SKM-1 treated with dmso at 0.1 percent for 144 hours (cell line): ENCODE measurements around the gene BTNL9.
"Not testable (repeated sequence)": the region's sequence is repeated elsewhere in the genome, so short reads cannot be mapped to it uniquely, and the experiment has no call there.

Source experiments
- DNase-seq: peaks from one replicate; lab custom pipeline; 2025; ENCODE audit not compliant: unreplicated experiment; lab: John Stamatoyannopoulos, UW

Gene BTNL9

DNA sequence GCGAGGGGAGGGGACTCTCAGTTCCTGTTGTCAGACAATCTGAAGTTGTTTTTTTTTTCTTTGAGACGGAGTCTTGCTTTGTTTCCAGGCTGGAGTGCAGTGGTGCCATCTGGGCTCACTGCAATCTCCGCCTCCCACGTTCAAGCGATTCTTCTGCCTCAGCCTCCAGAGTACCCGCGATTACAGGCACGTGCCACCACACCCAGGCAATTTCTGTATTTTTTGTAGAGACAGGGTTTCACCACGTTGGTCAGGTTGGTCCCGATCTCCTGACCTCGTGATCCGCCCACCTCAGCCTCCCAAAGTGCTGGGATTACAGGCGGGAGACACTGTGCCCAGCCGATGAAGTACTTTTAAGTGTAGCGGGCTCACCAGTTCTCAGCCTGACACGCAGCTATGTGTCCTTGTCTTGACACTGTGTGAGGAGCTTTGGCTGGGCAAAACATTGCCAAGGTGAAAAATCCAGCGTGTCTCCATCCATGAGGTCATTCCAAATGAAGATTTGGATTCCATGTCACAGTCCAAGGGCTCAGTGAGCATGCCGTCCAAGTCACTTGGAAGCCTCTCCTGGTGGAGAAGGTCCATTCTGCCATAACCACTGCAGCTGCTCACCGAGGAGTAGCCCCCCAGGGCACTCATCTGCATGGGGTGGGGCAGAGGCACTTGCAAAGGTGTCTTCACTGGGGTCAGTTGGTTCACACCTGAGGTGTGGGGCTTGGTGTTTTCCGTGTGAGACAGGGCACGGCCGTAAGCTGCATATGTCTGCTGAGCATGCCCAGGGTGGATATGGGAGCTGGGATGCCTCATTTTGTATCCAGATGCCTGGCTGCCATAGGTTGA, 58.9 kb downstream of the BTNL9 start:
- DNase-seq = no peak

DNA sequence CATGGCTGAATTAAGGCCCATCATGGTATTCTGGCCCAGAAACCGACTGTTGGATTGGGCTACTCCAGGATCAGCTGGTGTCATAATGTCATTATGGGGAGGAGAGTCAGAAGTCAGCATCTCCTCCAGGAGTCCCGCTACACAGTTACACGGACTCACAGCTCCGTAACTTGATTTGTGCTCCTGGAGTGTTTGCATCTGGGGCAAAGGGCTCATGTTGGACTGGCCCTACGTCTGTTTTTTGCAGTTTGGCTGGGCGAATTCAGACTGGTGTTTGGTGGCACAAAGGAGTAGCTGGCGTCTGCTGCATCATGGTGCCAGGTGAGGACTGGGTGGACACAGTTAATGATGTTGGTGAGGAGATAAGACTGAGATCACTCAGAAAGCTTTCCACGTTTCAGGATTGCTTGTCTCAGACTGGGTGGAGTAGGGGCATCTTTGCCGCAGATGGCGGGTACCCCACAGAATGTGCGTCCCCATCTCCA, 59.6 kb downstream of the BTNL9 start:
- no peak for DNase-seq

DNA sequence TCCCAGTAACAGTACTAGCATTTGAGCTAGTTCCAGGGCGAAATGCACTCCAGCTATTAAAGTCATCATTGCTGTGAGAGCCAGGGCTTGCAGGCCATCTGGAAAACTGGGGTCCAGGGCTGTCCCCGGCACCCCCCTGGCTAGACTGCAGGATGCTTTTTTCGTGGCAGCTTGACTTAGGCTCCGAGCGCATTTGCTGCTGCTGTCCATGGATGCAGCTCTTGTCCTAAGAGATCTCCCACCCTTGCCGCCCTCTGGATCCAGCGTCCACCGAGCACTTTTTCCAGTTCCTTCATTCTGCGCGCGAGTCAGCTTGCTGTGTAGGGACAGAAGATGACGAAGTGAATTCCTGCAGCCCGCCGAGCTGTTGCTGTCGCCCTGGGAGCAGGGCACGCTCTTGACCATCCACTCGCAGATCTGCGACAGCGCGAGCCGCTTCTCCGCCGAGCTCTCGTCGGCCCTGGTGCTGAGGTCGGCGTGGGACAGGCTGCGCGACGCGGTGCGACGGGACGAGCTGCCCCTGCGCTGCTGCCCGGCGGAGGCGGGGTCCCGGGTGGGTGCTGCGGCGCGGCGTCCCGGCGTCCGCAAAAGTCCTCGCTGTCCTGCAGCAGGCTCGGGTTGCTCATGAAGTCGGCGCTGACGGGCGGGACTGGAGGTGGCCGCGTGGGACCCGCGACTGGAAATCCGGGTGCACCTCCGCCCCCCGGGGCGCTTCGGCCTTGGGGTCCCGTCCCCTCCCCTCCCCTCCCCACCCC, 60.2 kb downstream of the BTNL9 start:
- DNase-seq = no peak

DNA sequence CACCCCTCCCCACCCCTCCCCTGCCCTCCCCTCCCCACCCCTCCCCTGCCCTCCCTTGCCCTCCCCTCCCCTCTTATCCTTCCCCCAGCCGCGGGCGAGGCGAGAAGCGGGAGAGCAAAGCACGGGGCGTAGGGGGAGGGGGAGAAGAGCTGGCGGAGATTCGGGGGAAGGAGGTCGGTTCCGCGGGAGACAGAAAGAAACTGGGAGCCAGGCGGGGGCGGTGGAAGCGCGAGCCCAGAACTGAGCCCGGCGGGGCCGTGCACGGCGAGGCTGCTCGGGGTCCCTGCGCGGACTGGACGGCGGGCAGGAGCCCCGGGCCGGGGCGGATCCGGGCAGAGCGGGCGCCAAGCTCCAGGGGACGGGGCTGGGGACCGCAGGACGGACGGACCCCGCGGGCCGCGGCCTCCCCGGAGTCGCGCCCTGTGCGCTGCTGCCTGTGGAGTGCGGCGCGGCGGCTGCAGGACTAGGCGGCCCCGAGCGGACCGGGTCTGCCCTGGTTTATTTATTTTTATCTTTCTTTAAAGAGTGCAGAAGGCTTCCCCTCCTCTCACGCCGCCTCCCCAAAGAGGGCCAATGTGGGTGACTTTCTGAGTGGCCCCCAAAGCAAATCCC, 61.1 kb downstream of the BTNL9 start:
- DNase-seq = not testable (repeated sequence)

DNA sequence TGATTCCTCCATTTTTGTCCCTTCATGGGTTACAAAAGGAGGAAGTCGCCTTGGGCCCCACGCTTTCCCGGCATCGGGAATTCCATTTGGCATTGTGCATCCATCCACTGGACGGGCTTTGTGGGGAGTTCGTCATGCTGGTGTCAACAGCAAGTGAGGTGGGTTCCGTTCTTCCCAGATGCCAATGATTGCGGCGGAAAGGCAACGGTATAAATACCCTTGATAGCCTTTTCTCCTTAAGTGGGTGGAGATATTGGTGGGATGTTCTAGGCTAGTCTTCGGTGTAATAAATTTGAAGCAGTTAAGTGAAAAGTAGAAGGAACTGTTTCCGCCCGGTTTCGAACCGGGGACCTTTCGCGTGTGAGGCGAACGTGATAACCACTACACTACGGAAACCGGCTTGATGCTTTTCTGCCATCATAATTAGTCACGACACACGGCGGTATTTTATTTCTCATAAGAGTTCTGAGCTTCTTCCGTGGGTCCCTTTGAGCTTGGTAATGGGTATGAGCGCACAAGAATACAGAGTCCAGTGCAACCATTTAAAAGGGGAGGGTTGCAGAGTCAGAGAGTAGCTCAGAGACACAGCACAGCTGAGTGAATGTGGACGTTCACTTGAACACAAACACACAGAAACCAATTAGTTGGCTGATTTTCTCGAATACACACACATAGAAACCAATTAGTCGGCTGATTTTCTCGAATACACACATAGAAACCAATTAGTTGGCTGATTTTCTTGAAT, 62.0 kb downstream of the BTNL9 start:
- not testable (repeated sequence) for DNase-seq

DNA sequence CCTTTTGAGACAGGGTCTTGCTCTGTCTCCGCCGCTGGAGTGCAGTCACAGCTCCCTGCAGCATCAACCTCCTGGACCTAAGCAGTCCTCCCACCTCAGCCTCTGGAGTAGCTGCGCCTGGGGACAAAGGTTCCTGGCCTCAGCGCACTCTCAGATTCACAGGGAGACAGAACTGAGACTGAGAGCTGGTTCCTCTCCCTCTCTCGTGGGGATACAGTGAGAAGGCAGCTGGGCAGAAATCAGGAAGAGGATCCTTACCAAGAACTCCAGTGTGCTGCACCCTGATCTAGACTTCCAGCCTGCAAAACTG, 64.1 kb downstream of the BTNL9 start:
- not testable (repeated sequence) for DNase-seq

DNA sequence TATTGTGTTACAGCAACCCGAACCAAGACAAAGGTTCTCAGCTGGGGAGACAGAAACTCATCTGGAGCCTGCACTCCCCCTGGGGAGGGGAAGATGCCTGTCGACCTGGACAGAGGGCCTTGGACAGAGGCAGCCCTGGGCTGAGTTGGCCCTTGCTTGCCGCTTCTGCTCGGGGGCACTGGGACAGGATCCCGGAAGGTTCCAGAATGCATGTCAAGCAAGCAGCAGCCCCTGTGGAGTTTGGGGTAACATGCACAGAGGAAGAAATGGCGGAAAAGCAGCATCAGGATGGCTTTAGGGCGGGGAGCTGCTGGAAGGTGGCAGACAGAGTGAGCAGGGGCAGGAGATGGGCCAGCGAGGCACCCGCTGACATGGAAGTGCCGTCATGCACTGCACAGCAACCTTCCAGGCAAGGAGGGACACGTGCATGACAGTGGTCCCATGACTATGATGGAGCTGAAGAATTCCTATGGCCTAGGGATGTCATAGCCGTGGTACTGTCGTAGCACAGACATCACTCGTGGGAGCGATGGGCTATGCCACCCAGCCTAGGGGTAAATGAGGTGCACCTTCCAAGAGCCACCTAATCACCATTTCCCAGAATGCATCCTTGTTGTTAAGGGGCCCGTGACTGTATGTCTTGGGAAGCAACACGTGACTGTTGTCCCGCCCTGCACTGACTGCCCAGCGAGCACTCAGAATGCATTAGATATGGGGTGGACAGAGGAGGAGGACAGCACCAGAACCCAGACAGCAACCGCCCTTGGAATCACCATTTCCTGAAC, 64.7 kb downstream of the BTNL9 start:
- not testable (repeated sequence) for DNase-seq

DNA sequence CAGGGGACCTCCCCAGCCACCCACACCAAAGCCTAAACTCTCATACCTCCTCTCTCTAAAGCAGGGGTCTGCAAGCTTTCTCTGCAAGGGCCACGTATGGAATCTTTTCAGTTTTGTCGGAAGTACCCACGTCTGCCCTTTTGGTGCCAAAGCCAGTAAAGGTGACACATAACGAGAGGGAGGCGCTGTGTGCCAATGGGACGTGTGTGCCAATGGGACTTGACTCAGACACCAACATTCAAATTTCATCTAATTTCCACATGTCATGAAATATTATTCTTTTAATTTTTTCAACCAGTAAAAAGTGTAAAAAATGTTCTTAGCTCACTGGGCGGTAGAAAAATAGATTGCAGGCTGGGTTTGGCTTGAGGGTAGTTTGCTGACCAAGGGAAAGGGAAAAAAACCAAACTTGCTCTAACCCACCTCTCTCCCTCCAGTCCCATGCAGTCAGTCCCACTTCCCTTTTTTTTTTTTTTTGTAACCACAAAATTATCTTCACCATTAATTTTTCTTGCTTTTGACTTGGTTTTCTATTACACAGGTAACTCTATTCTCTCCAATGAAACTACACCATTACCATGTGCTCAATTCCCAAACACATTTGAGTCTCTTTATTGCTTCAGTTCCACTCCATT, 65.4 kb downstream of the BTNL9 start:
- DNase-seq = peak; percentile 52

DNA sequence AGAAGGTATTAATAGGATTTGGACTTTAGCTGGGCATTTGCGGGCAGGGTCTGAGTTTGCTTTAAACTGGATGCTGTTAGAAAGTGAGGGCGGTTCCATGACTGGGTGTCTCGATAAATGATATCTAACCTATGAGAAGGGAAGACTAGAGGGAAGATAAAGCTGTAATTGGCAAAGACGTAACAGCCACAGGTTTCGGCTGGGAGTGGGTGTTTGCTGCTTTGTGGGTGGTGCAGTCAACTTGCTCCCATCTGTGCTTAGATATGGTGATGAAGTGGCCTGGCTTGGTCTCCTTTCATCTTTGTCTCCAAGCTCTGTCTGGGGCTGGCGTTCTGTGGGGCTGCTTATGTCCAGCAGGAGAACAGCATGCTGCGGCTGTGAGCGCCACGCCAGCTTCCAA, 67.6 kb downstream of the BTNL9 start:
- no peak for DNase-seq

DNA sequence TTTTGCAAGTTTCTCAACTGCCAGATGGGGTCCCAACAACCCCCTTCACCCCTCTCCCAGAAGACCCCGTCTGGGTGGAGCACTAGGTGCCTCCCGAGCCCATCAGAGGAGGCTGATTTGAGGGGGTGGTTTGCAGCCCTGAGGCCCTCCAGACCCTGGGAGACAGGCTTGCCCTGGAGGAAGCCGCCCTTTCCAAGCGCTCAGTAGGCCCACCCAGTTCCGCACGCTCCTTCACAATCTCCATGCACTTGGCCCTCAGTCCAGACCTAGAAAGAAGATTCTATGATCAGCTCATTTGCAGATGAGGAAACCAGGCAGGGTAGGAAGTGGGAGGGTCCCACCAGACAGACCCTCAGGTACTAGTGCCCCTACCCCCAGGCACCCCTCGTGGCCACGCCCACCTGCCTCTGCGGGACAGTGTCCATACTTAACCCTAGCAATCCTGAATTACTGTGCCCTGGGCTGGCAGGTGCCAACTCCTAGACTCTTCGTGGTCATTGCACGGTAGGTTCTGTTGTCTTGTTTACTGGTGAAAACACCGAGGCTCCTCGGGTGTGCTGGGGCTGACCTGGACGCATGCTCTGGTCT, 68.6 kb downstream of the BTNL9 start:
- DNase-seq = no peak

DNA sequence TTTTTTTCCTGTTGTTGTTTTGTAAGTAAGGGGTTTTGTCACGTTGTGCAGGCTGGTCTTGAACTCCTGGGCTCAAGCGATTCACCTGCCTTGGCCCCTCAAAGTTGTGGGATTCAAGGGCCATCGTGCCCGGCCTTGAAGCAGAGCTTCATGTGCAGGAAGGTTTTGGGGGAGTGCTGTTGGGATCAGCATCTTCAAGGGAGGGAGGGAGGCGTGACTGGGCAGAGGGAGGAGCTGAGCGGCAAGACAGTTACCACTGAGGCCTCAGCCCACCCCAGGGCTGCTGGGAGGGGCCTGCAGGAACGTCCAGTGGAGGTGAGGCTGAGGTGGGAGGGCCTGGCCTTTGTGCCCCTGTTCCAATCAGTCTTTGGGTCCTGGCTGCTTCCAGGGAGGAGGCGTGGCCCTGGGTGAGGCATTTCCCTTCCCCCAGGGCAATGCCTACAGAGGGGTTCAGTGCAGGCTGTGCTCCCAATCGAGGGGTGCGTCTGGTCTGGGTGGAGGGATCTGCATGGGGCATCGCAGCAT, 69.5 kb downstream of the BTNL9 start:
- DNase-seq = no peak

DNA sequence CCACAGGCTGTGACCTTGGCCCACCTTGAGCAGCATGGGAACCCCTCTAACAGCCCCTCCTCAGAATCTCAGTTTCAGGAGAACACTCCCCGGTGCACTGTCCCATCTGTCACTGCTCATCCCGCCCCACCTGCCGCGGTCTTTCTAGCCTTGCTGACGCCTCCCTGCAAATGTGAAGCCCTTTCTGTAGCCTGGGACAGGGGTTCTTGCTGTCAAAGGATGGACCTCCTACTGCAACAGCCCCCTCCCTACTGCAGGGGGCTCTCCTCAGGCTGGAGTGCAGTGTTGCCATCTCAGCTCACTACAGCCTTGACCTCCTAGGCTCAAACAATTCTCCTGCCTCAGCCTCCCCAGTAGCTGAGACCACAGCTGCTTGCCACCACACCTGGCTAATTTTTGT, 70.9 kb downstream of the BTNL9 start:
- no peak for DNase-seq
